Measurements from ENCODE around the gene LGI4. TPM values are rescaled to one million over a fixed set of nuclear protein-coding genes. Genes with fewer than 3 reads are reported as not detected.

The LGI4 gene
- total and polyA plus RNA-seq, 4 donors = 10.9 to 37.5 (median 19.9) TPM

DNA sequence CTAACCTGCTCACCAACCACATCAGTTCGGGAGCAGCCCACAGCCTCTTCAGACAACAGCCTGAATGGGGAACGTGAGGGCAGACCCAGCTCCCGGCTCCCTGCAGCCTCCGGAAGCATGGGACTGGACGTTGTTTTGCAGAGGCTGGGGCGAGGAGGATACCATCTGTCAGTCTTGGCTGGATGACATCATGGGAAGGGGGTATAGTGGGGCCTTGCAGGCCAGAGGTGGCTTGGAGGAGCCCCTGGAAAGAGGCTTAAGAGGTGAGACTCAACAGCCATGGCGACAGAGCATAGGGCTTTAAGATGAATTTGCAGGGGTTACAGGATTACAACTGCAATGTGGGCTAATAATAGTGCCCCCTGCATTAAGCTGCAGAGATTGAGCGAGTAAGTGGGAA, 17.7 kb downstream of the LGI4 start:
- H3K4me3 ChIP-seq (ENCODE audit: low read depth, low read length) = no peak overlapping the region

DNA sequence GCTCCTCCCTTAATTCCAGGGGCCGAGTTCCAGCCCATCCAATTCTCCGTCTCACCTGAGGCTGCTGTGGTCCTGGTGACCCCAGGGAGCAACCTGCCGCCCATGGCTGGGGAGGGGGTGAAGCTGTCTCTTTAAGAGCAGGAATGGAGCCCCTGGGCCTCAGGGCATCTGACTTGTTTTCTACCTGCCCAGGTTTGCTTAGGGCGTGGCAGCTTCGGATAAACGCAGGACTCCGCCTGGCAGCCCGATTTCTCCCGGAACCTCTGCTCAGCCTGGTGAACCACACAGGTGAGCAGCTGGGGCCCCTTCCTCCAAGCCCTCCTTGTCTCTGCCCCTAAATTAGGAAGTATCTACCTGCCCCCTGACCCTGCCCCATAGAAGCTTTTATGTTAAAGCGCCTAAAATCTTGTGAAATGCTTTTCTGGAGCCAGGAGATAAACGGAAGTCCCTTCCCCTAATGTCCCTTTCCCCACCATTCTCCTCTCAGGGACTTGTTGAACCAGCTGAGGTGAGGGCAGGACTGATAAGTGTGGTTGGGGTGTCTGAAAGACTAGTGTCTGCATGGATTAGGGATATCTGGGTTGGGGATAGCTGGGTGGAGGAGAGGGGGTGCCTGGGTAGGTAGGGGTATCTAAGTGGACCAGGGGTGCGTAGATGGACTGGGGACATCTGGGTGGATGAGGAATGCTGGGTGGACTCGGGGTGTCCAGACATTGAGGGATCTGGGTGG, 18.6 kb downstream of the LGI4 start:
- H3K27me3 ChIP-seq (ENCODE audit: control insufficient read depth, insufficient read depth, low read length) = no peaks in the 10 kb centered on the region
- no peak for DNase-seq (ENCODE audit: low read depth in 4 of 6, low spot score in 6 of 6)
- H3K36me3 ChIP-seq (ENCODE audit: control insufficient read depth, insufficient read depth, low read length) = no peaks in the 10 kb centered on the region
- H3K9me3 ChIP-seq (ENCODE audit: control insufficient read depth, insufficient read depth, low read length) = no peaks in the 10 kb centered on the region
- 88% methylated on average over 9 of the region's 13 CpGs for WGBS (ENCODE audit: insufficient coverage)
- peaks cover 58% of the 10 kb centered on the region for H3K4me1 ChIP-seq (ENCODE audit: control insufficient read depth, insufficient read depth, low read length)
- H3K27ac ChIP-seq (ENCODE audit: low read depth, low read length) = peak overlapping the region; percentile 88
- no peak overlapping the region for H3K4me3 ChIP-seq (ENCODE audit: low read depth, low read length)

More for the DNA sequence above, 17.7 kb downstream of the LGI4 start:
- H3K9me3 ChIP-seq (ENCODE audit: control insufficient read depth, insufficient read depth, low read length) = no peaks in the 10 kb centered on the region
- H3K4me1 ChIP-seq (ENCODE audit: control insufficient read depth, insufficient read depth, low read length) = peaks cover 52% of the 10 kb centered on the region
- H3K36me3 ChIP-seq (ENCODE audit: control insufficient read depth, insufficient read depth, low read length) = no peaks in the 10 kb centered on the region
- H3K27me3 ChIP-seq (ENCODE audit: control insufficient read depth, insufficient read depth, low read length) = no peaks in the 10 kb centered on the region
- 51% methylated on average over 8 of the region's 8 CpGs for WGBS (ENCODE audit: insufficient coverage)
- DNase-seq (ENCODE audit: low read depth in 4 of 6, low spot score in 6 of 6) = no peak
- no peak overlapping the region for H3K27ac ChIP-seq (ENCODE audit: low read depth, low read length)

- no peaks in the 10 kb centered on the region for H3K9me3 ChIP-seq (ENCODE audit: control insufficient read depth, insufficient read depth, low read length)
- peak in 4 of 6 donors; percentile 59 to 91 (median 72) for DNase-seq (ENCODE audit: low read depth in 4 of 6, low spot score in 6 of 6)
- H3K36me3 ChIP-seq (ENCODE audit: control insufficient read depth, insufficient read depth, low read length) = no peaks in the 10 kb centered on the region
- peaks cover 58% of the 10 kb centered on the region for H3K4me1 ChIP-seq (ENCODE audit: control insufficient read depth, insufficient read depth, low read length)
- H3K4me3 ChIP-seq (ENCODE audit: low read depth, low read length) = peak within 1 kb of the TSS; percentile 29
- no peaks in the 10 kb centered on the region for H3K27me3 ChIP-seq (ENCODE audit: control insufficient read depth, insufficient read depth, low read length)
- WGBS (ENCODE audit: insufficient coverage) = 33% methylated on average over 7 of the region's 14 CpGs
- peak within 1 kb of the TSS; percentile 88 for H3K27ac ChIP-seq (ENCODE audit: low read depth, low read length)
Measured at GRCh38 chr19:35115177-35115951, 19.5 kb downstream of the LGI4 start, which contains the start of gene FXYD3. Gene FXYD3 (plus strand): TSS chr19:35115823. CDS start chr19:35119377, 3,554 bp downstream.

- Histone ChIP-seq H3K36me3 (ENCODE audit: control insufficient read depth, insufficient read depth, low read length) (no peaks in the 10 kb centered on the region), H3K27me3 (ENCODE audit: control insufficient read depth, insufficient read depth, low read length) (no peaks in the 10 kb centered on the region), H3K4me3 (ENCODE audit: low read depth, low read length) (peak overlapping the region; percentile 29), H3K4me1 (ENCODE audit: control insufficient read depth, insufficient read depth, low read length) (peaks cover 62% of the 10 kb centered on the region), H3K27ac (ENCODE audit: low read depth, low read length) (peak overlapping the region; percentile 88), H3K9me3 (ENCODE audit: control insufficient read depth, insufficient read depth, low read length) (no peaks in the 10 kb centered on the region)
- peak in 4 of 6 donors; percentile 68 to 94 (median 80) for DNase-seq (ENCODE audit: low read depth in 4 of 6, low spot score in 6 of 6)
- WGBS (ENCODE audit: insufficient coverage) = 3% methylated on average over 18 of the region's 23 CpGs
Measured at GRCh38 chr19:35114353-35115176, 20.3 kb downstream of the LGI4 start.

- no peak overlapping the region for H3K27ac ChIP-seq (ENCODE audit: low read depth, low read length)
- no peaks in the 10 kb centered on the region for H3K36me3 ChIP-seq (ENCODE audit: control insufficient read depth, insufficient read depth, low read length)
- DNase-seq (ENCODE audit: low read depth in 4 of 6, low spot score in 6 of 6) = no peak
- 85% methylated on average over 11 of the region's 15 CpGs for WGBS (ENCODE audit: insufficient coverage)
- peaks cover 53% of the 10 kb centered on the region for H3K4me1 ChIP-seq (ENCODE audit: control insufficient read depth, insufficient read depth, low read length)
- no peaks in the 10 kb centered on the region for H3K27me3 ChIP-seq (ENCODE audit: control insufficient read depth, insufficient read depth, low read length)
- H3K4me3 ChIP-seq (ENCODE audit: low read depth, low read length) = no peak overlapping the region
- H3K9me3 ChIP-seq (ENCODE audit: control insufficient read depth, insufficient read depth, low read length) = no peaks in the 10 kb centered on the region
Measured at GRCh38 chr19:35112995-35113688, 21.7 kb downstream of the LGI4 start.

- Histone ChIP-seq H3K36me3 (ENCODE audit: control insufficient read depth, insufficient read depth, low read length) (no peaks in the 10 kb centered on the region), H3K27ac (ENCODE audit: low read depth, low read length) (no peak overlapping the region), H3K9me3 (ENCODE audit: control insufficient read depth, insufficient read depth, low read length) (no peaks in the 10 kb centered on the region), H3K4me1 (ENCODE audit: control insufficient read depth, insufficient read depth, low read length) (peaks cover 35% of the 10 kb centered on the region), H3K27me3 (ENCODE audit: control insufficient read depth, insufficient read depth, low read length) (no peaks in the 10 kb centered on the region), H3K4me3 (ENCODE audit: low read depth, low read length) (no peak overlapping the region)
- whole genome bisulfite sequencing (ENCODE audit: insufficient coverage) = 80% methylated on average over 2 of the region's 9 CpGs
- no peak for DNase-seq (ENCODE audit: low read depth in 4 of 6, low spot score in 6 of 6)
Measured at GRCh38 chr19:35110974-35111373, 23.9 kb downstream of the LGI4 start.

DNA sequence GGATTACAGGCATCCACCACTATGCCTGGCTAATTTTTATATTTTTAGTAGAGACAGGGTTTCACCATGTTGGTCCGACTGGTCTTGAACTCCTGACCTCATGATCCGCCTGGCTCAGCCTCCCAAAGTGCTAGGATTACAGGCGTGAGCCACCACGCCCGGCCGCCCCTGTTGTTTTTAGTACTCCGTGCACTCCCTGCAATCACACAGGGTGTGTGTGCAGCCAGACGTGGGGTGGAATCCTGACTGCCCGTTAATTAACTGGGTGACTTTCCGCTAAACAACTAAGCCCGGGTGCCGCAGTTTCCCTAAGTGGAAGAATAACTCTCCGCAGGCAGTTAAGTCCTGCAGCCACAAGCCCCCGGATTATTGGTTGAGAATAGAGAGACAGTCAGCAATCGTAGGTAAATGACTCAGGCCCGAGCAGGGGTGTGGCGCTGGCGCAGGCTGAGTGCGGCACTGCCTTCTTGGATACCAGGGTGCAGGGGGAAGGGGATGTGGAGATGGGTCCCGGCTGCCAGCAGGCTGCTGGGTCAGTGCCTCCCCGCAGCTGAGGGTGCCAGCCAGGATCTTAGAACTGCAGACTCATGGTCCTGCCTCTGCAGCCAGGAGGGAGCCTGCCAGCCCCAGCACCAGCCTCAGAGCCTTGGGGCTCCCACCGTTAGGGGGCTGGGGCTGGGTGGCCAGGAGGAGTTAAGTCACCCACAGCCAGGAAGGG, 25.3 kb downstream of the LGI4 start:
- no peaks in the 10 kb centered on the region for H3K9me3 ChIP-seq (ENCODE audit: control insufficient read depth, insufficient read depth, low read length)
- no peak overlapping the region for H3K27ac ChIP-seq (ENCODE audit: low read depth, low read length)
- no peak overlapping the region for H3K4me3 ChIP-seq (ENCODE audit: low read depth, low read length)
- WGBS (ENCODE audit: insufficient coverage) = 80% methylated on average over 19 of the region's 22 CpGs
- H3K36me3 ChIP-seq (ENCODE audit: control insufficient read depth, insufficient read depth, low read length) = no peaks in the 10 kb centered on the region
- H3K4me1 ChIP-seq (ENCODE audit: control insufficient read depth, insufficient read depth, low read length) = peaks cover 21% of the 10 kb centered on the region
- no peak for DNase-seq (ENCODE audit: low read depth in 4 of 6, low spot score in 6 of 6)
- no peaks in the 10 kb centered on the region for H3K27me3 ChIP-seq (ENCODE audit: control insufficient read depth, insufficient read depth, low read length)

DNA sequence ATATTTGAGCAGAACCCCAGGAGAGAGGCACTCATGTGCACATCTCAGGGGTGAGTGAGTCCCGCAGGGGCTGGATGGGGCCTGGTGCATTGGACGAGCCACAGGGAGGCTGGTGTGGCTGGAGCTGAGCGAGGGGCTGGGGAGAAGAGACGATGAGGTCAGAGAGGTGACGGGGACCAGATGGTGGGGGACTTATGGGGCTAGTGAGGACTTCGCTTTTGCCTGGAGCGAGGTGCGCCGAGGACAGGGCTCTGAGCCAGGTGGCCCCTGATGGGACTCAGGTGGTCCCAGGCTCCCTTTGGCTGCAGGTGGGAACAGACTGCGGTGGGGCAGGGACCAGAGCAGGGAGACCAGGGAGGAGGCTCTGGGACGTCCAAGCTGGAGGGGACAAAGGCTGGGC, 26.1 kb downstream of the LGI4 start:
- Histone ChIP-seq H3K27ac (ENCODE audit: low read depth, low read length) (no peak overlapping the region), H3K27me3 (ENCODE audit: control insufficient read depth, insufficient read depth, low read length) (no peaks in the 10 kb centered on the region), H3K9me3 (ENCODE audit: control insufficient read depth, insufficient read depth, low read length) (no peaks in the 10 kb centered on the region), H3K4me1 (ENCODE audit: control insufficient read depth, insufficient read depth, low read length) (peaks cover 17% of the 10 kb centered on the region), H3K36me3 (ENCODE audit: control insufficient read depth, insufficient read depth, low read length) (no peaks in the 10 kb centered on the region), H3K4me3 (ENCODE audit: low read depth, low read length) (no peak overlapping the region)
- DNase-seq (ENCODE audit: low read depth in 4 of 6, low spot score in 6 of 6) = no peak
- 79% methylated on average over 10 of the region's 11 CpGs for WGBS (ENCODE audit: insufficient coverage)
